ENCODE results near the gene NCS1.
A peak's percentile ranks its signal among the peaks of the same experiment; 100 is the strongest.

Gene NCS1

GRCh38 chr9:130156672-130157071 lies 15.5 kb upstream of the NCS1 start:
- no peak overlapping the region for H3K4me3 Mint-ChIP-seq
- H3K27ac Mint-ChIP-seq, result no peak overlapping the region
- no peaks in the 10 kb centered on the region for H3K36me3 Mint-ChIP-seq (ENCODE audit: low read depth)
- no peaks in the 10 kb centered on the region for H3K9me3 Mint-ChIP-seq
- DNase-seq (ENCODE audit: low spot score), result no peak
- H3K27me3 Mint-ChIP-seq (ENCODE audit: low read depth), result no peaks in the 10 kb centered on the region
- H3K4me1 Mint-ChIP-seq (ENCODE audit: low read depth), result no peaks in the 10 kb centered on the region

- Mint-ChIP-seq H3K27me3 (ENCODE audit: low read depth) (no peaks in the 10 kb centered on the region), H3K4me3 (no peak overlapping the region), H3K27ac (no peak overlapping the region), H3K36me3 (ENCODE audit: low read depth) (no peaks in the 10 kb centered on the region), H3K4me1 (ENCODE audit: low read depth) (no peaks in the 10 kb centered on the region), H3K9me3 (no peaks in the 10 kb centered on the region)
- no peak for DNase-seq (ENCODE audit: low spot score)
These were observed 15.1 kb upstream of the NCS1 start for GRCh38 chr9:130157079-130157478.

- Mint-ChIP-seq H3K4me3 (no peak overlapping the region), H3K36me3 (ENCODE audit: low read depth) (no peaks in the 10 kb centered on the region), H3K9me3 (no peaks in the 10 kb centered on the region), H3K4me1 (ENCODE audit: low read depth) (no peaks in the 10 kb centered on the region), H3K27me3 (ENCODE audit: low read depth) (no peaks in the 10 kb centered on the region), H3K27ac (no peak overlapping the region)
- DNase-seq (ENCODE audit: low spot score), result no peak
These were observed 14.2 kb upstream of the NCS1 start for GRCh38 chr9:130158001-130158400.

DNA sequence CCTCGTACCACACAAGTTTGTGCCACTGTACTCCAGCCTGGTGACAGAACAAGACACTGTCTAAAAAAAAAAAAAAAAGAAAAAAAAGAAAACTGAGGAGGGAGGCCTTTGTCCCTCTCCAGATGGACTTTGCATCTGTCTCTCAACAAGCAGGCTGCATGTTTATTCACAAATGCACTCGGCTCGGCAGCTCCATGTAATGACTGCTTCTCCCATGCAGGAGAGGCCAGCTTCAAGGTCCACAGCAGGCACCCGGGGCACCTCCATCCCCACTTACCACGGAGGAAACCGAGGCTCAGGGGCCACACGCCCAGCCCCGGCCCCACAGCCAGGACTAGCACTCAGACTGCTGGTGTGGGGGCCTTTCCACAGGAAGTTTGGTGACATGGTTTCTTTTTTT lies 13.1 kb upstream of the NCS1 start:
- H3K27ac Mint-ChIP-seq, result no peak overlapping the region
- no peaks in the 10 kb centered on the region for H3K4me1 Mint-ChIP-seq (ENCODE audit: low read depth)
- H3K4me3 Mint-ChIP-seq, result no peak overlapping the region
- no peaks in the 10 kb centered on the region for H3K9me3 Mint-ChIP-seq
- DNase-seq (ENCODE audit: low spot score), result no peak
- H3K27me3 Mint-ChIP-seq (ENCODE audit: low read depth), result no peaks in the 10 kb centered on the region
- H3K36me3 Mint-ChIP-seq (ENCODE audit: low read depth), result no peaks in the 10 kb centered on the region

- H3K9me3 Mint-ChIP-seq, result no peaks in the 10 kb centered on the region
- H3K36me3 Mint-ChIP-seq (ENCODE audit: low read depth), result no peaks in the 10 kb centered on the region
- no peak for DNase-seq (ENCODE audit: low spot score)
- no peak overlapping the region for H3K27ac Mint-ChIP-seq
- H3K4me3 Mint-ChIP-seq, result no peak overlapping the region
- H3K4me1 Mint-ChIP-seq (ENCODE audit: low read depth), result no peaks in the 10 kb centered on the region
- no peaks in the 10 kb centered on the region for H3K27me3 Mint-ChIP-seq (ENCODE audit: low read depth)
These were observed 12.1 kb upstream of the NCS1 start for GRCh38 chr9:130159915-130160670.

GRCh38 chr9:130160862-130161470 lies 11.2 kb upstream of the NCS1 start:
- Mint-ChIP-seq H3K4me3 (no peak overlapping the region), H3K27me3 (ENCODE audit: low read depth) (no peaks in the 10 kb centered on the region), H3K4me1 (ENCODE audit: low read depth) (no peaks in the 10 kb centered on the region), H3K27ac (no peak overlapping the region), H3K36me3 (ENCODE audit: low read depth) (no peaks in the 10 kb centered on the region), H3K9me3 (no peaks in the 10 kb centered on the region)
- no peak for DNase-seq (ENCODE audit: low spot score)

GRCh38 chr9:130165579-130165978 lies 6.6 kb upstream of the NCS1 start:
- no peak overlapping the region for H3K4me3 Mint-ChIP-seq
- H3K4me1 Mint-ChIP-seq (ENCODE audit: low read depth), result peaks cover 4% of the 10 kb centered on the region
- no peak overlapping the region for H3K27ac Mint-ChIP-seq
- DNase-seq (ENCODE audit: low spot score), result no peak
- no peaks in the 10 kb centered on the region for H3K9me3 Mint-ChIP-seq
- H3K36me3 Mint-ChIP-seq (ENCODE audit: low read depth), result no peaks in the 10 kb centered on the region
- H3K27me3 Mint-ChIP-seq (ENCODE audit: low read depth), result peaks cover 18% of the 10 kb centered on the region

DNA sequence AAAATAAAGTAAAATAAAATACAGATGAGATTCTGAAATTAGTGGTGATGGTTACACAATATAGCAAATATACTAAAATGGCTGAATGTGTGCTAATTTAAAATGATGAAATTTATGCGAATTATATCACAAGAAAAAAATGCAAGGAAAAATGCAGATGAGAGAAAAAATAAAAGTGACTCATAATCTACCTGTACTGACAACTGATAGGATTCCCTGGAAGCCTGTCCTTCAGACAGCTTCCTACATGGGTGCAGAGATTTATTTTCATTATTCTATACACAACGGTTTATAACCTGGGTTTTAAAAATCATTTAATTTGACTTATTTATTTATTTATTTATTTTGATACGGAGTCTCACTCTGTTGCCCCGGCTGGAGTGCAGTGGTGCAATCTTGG lies 5.8 kb upstream of the NCS1 start:
- H3K27ac Mint-ChIP-seq, result no peak overlapping the region
- no peaks in the 10 kb centered on the region for H3K9me3 Mint-ChIP-seq

DNA sequence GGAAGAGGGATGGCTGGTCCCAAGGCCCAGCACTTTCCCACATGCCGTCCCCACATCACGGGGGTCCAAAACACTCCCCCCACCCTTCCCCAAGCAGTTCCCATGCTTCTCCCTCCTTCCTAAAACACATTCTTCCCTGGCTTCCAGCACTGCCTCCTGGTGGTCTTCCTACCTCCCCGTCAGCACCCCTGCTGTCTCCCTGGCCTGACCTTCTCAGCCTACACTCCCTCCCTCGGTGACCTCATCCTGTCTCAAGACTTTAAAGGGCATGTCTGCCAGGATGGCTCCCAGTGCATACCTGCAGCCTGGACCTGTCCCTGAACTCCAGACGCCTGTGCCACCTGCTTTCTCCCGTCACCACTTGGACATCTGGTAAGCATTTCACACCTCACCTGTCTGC lies 4.3 kb upstream of the NCS1 start:
- H3K9me3 Mint-ChIP-seq, result no peaks in the 10 kb centered on the region
- no peak for DNase-seq (ENCODE audit: low spot score)
- peaks cover 4% of the 10 kb centered on the region for H3K4me1 Mint-ChIP-seq (ENCODE audit: low read depth)
- no peak overlapping the region for H3K27ac Mint-ChIP-seq
- peaks cover 27% of the 10 kb centered on the region for H3K27me3 Mint-ChIP-seq (ENCODE audit: low read depth)
- H3K4me3 Mint-ChIP-seq, result no peak overlapping the region
- peaks cover 3% of the 10 kb centered on the region for H3K36me3 Mint-ChIP-seq (ENCODE audit: low read depth)

More for the DNA sequence above, 5.8 kb upstream of the NCS1 start:
- no peak for DNase-seq (ENCODE audit: low spot score)
- peaks cover 3% of the 10 kb centered on the region for H3K36me3 Mint-ChIP-seq (ENCODE audit: low read depth)
- H3K27me3 Mint-ChIP-seq (ENCODE audit: low read depth), result peaks cover 27% of the 10 kb centered on the region
- peaks cover 4% of the 10 kb centered on the region for H3K4me1 Mint-ChIP-seq (ENCODE audit: low read depth)
- H3K4me3 Mint-ChIP-seq, result no peak overlapping the region

GRCh38 chr9:130171226-130172148 lies 717 bp upstream of the NCS1 start:
- H3K4me3 Mint-ChIP-seq, result peak overlapping the region; percentile 44
- DNase-seq (ENCODE audit: low spot score), result no peak
- H3K4me1 Mint-ChIP-seq (ENCODE audit: low read depth), result peaks cover 4% of the 10 kb centered on the region
- peaks cover 3% of the 10 kb centered on the region for H3K36me3 Mint-ChIP-seq (ENCODE audit: low read depth)
- H3K27me3 Mint-ChIP-seq (ENCODE audit: low read depth), result peaks cover 41% of the 10 kb centered on the region
- no peak overlapping the region for H3K27ac Mint-ChIP-seq
- H3K9me3 Mint-ChIP-seq, result no peaks in the 10 kb centered on the region

- no peaks in the 10 kb centered on the region for H3K4me1 Mint-ChIP-seq (ENCODE audit: low read depth)
- H3K27me3 Mint-ChIP-seq (ENCODE audit: low read depth), result peaks cover 35% of the 10 kb centered on the region
- peak; percentile 23 for DNase-seq (ENCODE audit: low spot score)
- H3K27ac Mint-ChIP-seq, result no peak overlapping the region
- H3K36me3 Mint-ChIP-seq (ENCODE audit: low read depth), result peaks cover 3% of the 10 kb centered on the region
- H3K9me3 Mint-ChIP-seq, result no peaks in the 10 kb centered on the region
- peak overlapping the region; percentile 63 for H3K4me3 Mint-ChIP-seq
These were observed 858 bp downstream of the NCS1 start for GRCh38 chr9:130172858-130173665.

DNA sequence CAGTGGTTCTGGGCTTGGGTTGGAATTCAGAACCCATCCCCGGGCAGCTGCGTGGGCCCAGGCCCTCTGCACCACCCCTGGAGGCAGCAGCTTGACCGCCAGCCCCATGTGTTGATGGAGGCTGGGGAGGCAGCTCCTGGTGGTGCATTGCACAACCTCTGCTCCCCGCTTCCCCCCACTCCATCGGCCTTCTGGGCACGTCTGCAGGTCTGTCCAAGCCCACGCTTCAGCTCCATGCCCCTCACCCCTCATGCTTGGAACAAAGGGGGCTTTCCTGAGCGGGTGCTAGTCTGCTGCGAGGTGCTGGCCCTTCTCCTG lies 1.4 kb downstream of the NCS1 start:
- Mint-ChIP-seq H3K36me3 (ENCODE audit: low read depth) (peaks cover 3% of the 10 kb centered on the region), H3K9me3 (no peaks in the 10 kb centered on the region), H3K4me1 (ENCODE audit: low read depth) (no peaks in the 10 kb centered on the region), H3K4me3 (peak overlapping the region; percentile 13), H3K27me3 (ENCODE audit: low read depth) (peaks cover 34% of the 10 kb centered on the region), H3K27ac (no peak overlapping the region)
- no peak for DNase-seq (ENCODE audit: low spot score)

DNA sequence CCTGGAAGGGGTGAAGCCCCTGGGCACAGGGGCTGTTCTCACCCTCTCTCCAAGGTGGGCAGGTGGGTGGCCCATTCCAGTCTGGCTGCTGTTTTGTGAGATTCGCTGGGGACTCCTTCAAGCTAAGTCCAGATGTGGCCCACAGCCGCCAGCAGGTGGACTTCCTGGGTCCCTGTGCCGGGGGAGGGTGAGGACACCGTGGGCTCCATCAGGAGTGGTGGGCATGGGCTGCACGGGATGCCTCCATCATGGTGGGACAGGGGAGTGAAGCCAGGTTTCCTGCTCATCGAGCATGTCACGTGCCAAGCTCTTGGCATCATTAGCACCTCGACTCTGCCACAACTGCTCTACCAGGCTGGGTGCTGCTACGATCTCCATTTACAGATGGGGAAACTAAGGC lies 1.8 kb downstream of the NCS1 start:
- peak overlapping the region; percentile 13 for H3K4me3 Mint-ChIP-seq
- H3K4me1 Mint-ChIP-seq (ENCODE audit: low read depth), result no peaks in the 10 kb centered on the region
- H3K27me3 Mint-ChIP-seq (ENCODE audit: low read depth), result peaks cover 32% of the 10 kb centered on the region
- DNase-seq (ENCODE audit: low spot score), result no peak
- H3K27ac Mint-ChIP-seq, result no peak overlapping the region
- H3K9me3 Mint-ChIP-seq, result no peaks in the 10 kb centered on the region
- peaks cover 3% of the 10 kb centered on the region for H3K36me3 Mint-ChIP-seq (ENCODE audit: low read depth)

All from T-helper 2 cell treated with Interferon-gamma antibody and Interleukin-4, amounts not matched to agents 5 μg/mL and 100 μg/mL, for 36 hours (primary cell).